AG04449 (cell line): ENCODE results near the gene TRIM71.
"Not testable (repeated sequence)": the region's sequence is repeated elsewhere in the genome, so short reads cannot be mapped to it uniquely, and the experiment has no call there.

Experiments used
- CTCF ChIA-PET: fragments of 350-600 bp; formaldehyde crosslinking; extraction: SDS; loops from one replicate; lab custom pipeline; 2021; ENCODE audit warnings: antibody characterized with exemption; lab: Yijun Ruan, JAX
- POLR2A ChIA-PET: fragments of 400-600, 350-600 bp; formaldehyde crosslinking; extraction: SDS; loops from one replicate; lab custom pipeline; 2020; ENCODE audit warnings: antibody characterized with exemption, inconsistent platforms; lab: Yijun Ruan, JAX
- DNase-seq: peaks from one replicate; pipeline ENCODE4 v3.0.0-alpha.2; 2010; ENCODE audit warnings: low read depth, low spot score
- H3K4me3 ChIP-seq: 2 replicates; pipeline ENCODE4 v1.5.1; 2011; ENCODE audit warnings: low read depth, mild to moderate bottlenecking, control low read depth, low read length
- CTCF ChIP-seq: IDR thresholded peaks from one replicate; pipeline ENCODE4 v1.5.1; 2011; ENCODE audit warnings: mild to moderate bottlenecking, moderate library complexity, low read length, control low read depth, inconsistent platforms; ENCODE audit not compliant: insufficient read depth; ENCODE audit errors: missing control alignments

Gene TRIM71

GRCh38 chr3:32841867-32842470 is 24.2 kb downstream of the TRIM71 start:
- CTCF ChIA-PET: no interaction called here
- H3K4me3 ChIP-seq: no peak overlapping the region
- DNase-seq: no peak
- no peak for TF ChIP-seq CTCF
- POLR2A ChIA-PET: no interaction called here

- no peak for DNase-seq
- ChIA-PET CTCF (no interaction called here), POLR2A (no interaction called here)
- no peak overlapping the region for H3K4me3 ChIP-seq
- TF ChIP-seq CTCF: no peak
These were observed 24.7 kb downstream of the TRIM71 start for GRCh38 chr3:32842531-32842931.

GRCh38 chr3:32842987-32843386 is 25.2 kb downstream of the TRIM71 start:
- ChIA-PET CTCF (no interaction called here), POLR2A (no interaction called here)
- no peak for TF ChIP-seq CTCF
- H3K4me3 ChIP-seq: no peak overlapping the region
- no peak for DNase-seq

GRCh38 chr3:32843510-32844321 is 25.9 kb downstream of the TRIM71 start:
- no peak for TF ChIP-seq CTCF
- DNase-seq: no peak
- POLR2A ChIA-PET: no interaction called here
- no peak overlapping the region for H3K4me3 ChIP-seq
- CTCF ChIA-PET: no interaction called here

GRCh38 chr3:32844322-32844654 is 26.5 kb downstream of the TRIM71 start:
- DNase-seq: no peak
- POLR2A ChIA-PET: no interaction called here
- no peak for TF ChIP-seq CTCF
- no peak overlapping the region for H3K4me3 ChIP-seq
- CTCF ChIA-PET: no interaction called here

GRCh38 chr3:32844914-32845313 is 27.1 kb downstream of the TRIM71 start:
- no peak for TF ChIP-seq CTCF
- DNase-seq: no peak
- ChIA-PET POLR2A (no interaction called here), CTCF (no interaction called here)
- no peak overlapping the region for H3K4me3 ChIP-seq

GRCh38 chr3:32845546-32845945 is 27.7 kb downstream of the TRIM71 start:
- DNase-seq, CTCF ChIA-PET, H3K4me3 ChIP-seq, POLR2A ChIA-PET: not testable (repeated sequence)

- CTCF ChIA-PET, POLR2A ChIA-PET, H3K4me3 ChIP-seq: not testable (repeated sequence)
These were observed 29.2 kb downstream of the TRIM71 start for GRCh38 chr3:32847045-32847444.

More at GRCh38 chr3:32847045-32847444, 29.2 kb downstream of the TRIM71 start:
- not testable (repeated sequence) for DNase-seq
